ENCODE data around the gene PRKN. TPM values are rescaled to one million over a fixed set of nuclear protein-coding genes. Genes with fewer than 3 reads are reported as not detected.

The PRKN gene
- total RNA-seq, 1 experiment from 2014 or later = 2.0 TPM

DNA sequence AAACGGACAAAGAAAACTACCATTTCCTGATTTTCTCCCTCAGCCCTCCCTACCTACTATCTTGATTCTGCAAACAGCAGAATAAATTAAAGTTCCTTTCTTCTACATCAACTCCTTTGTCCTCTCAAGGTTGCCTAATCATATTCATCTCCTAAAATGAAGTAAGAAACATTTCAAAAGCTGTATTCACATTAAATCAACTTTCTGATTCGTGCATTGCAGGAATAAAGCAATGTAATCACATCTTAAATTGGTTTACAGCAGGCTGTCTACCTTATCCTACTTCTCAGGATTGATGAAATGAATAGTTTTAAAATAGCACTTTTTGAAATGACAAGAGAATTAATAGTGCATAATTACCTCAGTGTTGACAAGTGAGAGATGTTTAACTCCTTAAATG lies 25.1 kb downstream of the PRKN start:
- Histone ChIP-seq H3K9ac (ENCODE audit: extremely low read depth, insufficient read length, low read length) (no peak overlapping the region), H3K4me1 (ENCODE audit: insufficient read depth, low read length) (no peaks in the 10 kb centered on the region), H2BK20ac (ENCODE audit: low read depth, low read length, poor library complexity, severe bottlenecking) (no peak overlapping the region), H3K4me2 (ENCODE audit: insufficient read depth, insufficient read length, low read length) (no peak overlapping the region), H2BK12ac (ENCODE audit: insufficient read length, low read depth, low read length) (no peak overlapping the region), H4K8ac (replicated peaks; ENCODE audit: insufficient read length, low read depth, low read length) (no peak overlapping the region), H3K18ac (ENCODE audit: insufficient read length, low read depth, low read length) (no peak overlapping the region), H3K23me2 (ENCODE audit: insufficient read length, low read depth, low read length, poor library complexity, severe bottlenecking) (no peaks in the 10 kb centered on the region), H3T11ph (ENCODE audit: low read length) (no peak overlapping the region), H3K9me3 (ENCODE audit: control insufficient read depth, low read depth, low read length) (no peaks in the 10 kb centered on the region), H3K14ac (ENCODE audit: insufficient read depth, low read length) (no peak overlapping the region), H3K23ac (ENCODE audit: insufficient read length, low read depth, low read length) (no peak overlapping the region), H2BK15ac (ENCODE audit: low read depth, low read length) (no peak overlapping the region), H3K56ac (ENCODE audit: insufficient read length, low read depth, low read length) (no peak overlapping the region), H3K79me2 (ENCODE audit: insufficient read depth, low read length) (no peaks in the 10 kb centered on the region), H2BK5ac (ENCODE audit: insufficient read length, low read length) (no peak overlapping the region), H2AFZ (ENCODE audit: low read length) (no peak overlapping the region), H2AK5ac (ENCODE audit: insufficient read length, low read length) (no peak overlapping the region), H3K79me1 (ENCODE audit: insufficient read depth, low read depth, low read length, poor library complexity, severe bottlenecking) (no peaks in the 10 kb centered on the region), H4K91ac (ENCODE audit: insufficient read length, low read depth, low read length) (no peak overlapping the region), H3K4ac (ENCODE audit: low read depth, low read length) (no peak overlapping the region), H4K20me1 (ENCODE audit: control insufficient read depth, insufficient read depth, insufficient read length) (no peaks in the 10 kb centered on the region), H3K27ac (ENCODE audit: insufficient read length, low read depth, low read length) (no peak overlapping the region), H4K5ac (ENCODE audit: insufficient read length, low read depth, low read length) (no peak overlapping the region), H2BK120ac (ENCODE audit: low read depth, low read length, poor library complexity, severe bottlenecking) (no peak overlapping the region), H3K27me3 (ENCODE audit: insufficient read depth, low read length) (no peaks in the 10 kb centered on the region)
- no peak for TF ChIP-seq CTCF (conservative IDR thresholded peaks at IDR 0.05)
- H3K9me3 Mint-ChIP-seq = no peaks in the 10 kb centered on the region
- H3K4me1 Mint-ChIP-seq = peaks cover 0 to 8% of the 10 kb centered on the region in 2 experiments; a peak in 2 of 4 replicates
- H3K27ac Mint-ChIP-seq = no peak overlapping the region
- DNase-seq = no peak
- H3K27me3 Mint-ChIP-seq (ENCODE audit: low read depth) = no peaks in the 10 kb centered on the region
- H3K4me3 Mint-ChIP-seq = no peak overlapping the region
- H3K36me3 Mint-ChIP-seq (ENCODE audit: insufficient read depth in 1 of 3, low read depth in 3 of 3) = no peaks in the 10 kb centered on the region
- WGBS (ENCODE audit: extremely low coverage, insufficient read length, low lambda C conversion rate) = no CpG with 5 or more reads among the region's 2 CpGs
